IPS-18c (cell line): Measurements from ENCODE around the gene NUAK1.
A peak's percentile ranks its signal among the peaks of the same experiment; 100 is the strongest.

ENCODE experiments used
- H3K4me3 ChIP-seq: 2 replicates; pipeline ENCODE4 v1.7.0; 2013; ENCODE audit warnings: low read depth, mild to moderate bottlenecking, low read length, moderate library complexity; ENCODE audit not compliant: insufficient read depth
- H3K9me3 ChIP-seq: one replicate; pipeline ENCODE4 v1.6.1; 2013; ENCODE audit warnings: mild to moderate bottlenecking, low read length, moderate library complexity; ENCODE audit not compliant: control insufficient read depth, insufficient read depth

The NUAK1 gene

DNA sequence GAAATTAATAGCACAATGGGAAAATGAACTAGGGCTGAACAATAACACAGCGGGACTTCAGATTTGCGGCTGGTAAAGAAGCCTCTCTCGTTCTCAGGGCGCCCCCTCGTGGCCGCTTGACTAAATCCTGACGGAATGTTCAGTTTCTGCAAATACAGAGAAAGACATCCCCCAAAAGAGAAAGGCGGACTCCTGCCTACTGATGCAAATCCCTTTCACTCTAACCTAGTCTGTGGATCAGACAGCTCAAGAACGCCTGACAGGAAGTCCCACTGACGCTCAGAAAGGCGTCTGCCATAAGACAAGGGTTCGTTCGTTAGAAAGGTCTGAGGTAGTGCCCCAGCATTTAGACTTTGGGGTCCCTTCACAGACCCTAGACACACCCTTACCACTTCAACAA lies 2.5 kb downstream of the NUAK1 start:
- peak overlapping the region; percentile 31; the same call in 1 of the 2 replicates for H3K4me3 ChIP-seq

DNA sequence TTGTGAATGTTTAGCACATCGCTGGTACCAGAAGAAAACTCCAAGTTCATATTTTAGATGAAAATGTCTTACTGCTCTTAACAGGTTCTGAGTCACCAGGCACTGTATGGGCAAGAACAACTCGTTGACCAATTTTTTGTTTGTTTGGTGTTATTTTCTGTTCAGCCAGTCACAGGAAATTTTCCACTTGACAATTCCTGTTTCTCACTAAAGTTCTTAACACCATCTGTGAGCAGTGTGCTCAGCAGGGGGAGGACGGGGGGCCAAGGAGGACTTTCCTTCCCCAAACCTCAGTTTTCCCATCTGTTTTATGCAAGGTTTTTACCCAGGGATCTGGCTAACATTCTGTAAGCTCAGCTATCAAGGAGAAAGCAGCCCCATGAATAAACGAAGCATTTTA lies 3.0 kb downstream of the NUAK1 start:
- no peak overlapping the region for H3K4me3 ChIP-seq

More for the DNA sequence above, 2.5 kb downstream of the NUAK1 start:
- no peaks in the 10 kb centered on the region for H3K9me3 ChIP-seq

GRCh38 chr12:106135075-106135474 lies 3.7 kb downstream of the NUAK1 start:
- H3K9me3 ChIP-seq: no peaks in the 10 kb centered on the region

More for the DNA sequence above, 3.0 kb downstream of the NUAK1 start:
- H3K9me3 ChIP-seq: no peaks in the 10 kb centered on the region

GRCh38 chr12:106134294-106134949 lies 4.3 kb downstream of the NUAK1 start:
- H3K4me3 ChIP-seq: no peak overlapping the region
- H3K9me3 ChIP-seq: no peaks in the 10 kb centered on the region

More at GRCh38 chr12:106135075-106135474, 3.7 kb downstream of the NUAK1 start:
- H3K4me3 ChIP-seq: no peak overlapping the region

DNA sequence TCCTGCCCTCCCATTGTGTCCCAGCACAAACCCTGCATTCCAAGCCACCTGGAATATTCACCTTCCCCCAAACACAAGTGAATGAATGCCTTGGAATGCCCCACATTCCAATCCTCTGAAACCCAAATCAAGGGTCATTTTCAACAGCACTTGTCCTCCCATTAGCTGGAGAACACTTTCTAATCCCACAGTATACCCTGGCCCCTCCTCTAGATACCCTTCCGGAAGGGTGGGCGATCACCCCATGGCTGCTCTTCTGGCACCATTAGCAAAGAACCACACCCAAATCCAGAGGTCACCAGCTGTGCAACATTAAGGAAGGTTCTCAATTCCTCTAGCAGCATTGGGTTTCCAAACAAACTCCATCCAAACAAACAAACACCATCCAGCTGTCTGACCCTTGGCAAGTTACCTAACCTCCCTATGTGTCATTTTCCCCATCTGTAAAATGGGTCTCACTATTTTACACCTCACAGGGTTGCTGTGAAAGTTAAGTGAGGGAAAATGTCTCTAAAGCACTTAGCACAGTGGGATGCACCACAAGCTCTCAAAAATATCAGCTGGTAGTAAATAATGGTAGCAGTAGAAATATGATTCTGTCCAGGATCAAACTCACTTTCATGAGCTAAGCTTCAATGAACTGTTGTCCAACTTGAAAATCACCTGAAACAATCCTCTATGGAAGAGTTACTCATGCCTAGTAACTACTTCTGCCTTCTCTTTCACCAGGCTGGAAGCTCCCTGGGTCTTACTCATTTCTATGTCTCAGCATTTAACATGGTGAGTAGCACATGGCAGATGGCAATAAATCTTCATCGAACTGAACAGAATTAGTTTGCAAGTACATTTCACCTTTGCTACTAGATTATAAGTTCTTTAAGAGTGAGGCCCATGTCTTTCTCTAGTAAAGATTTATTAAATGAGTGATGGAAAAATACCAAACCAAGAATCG lies 5.3 kb downstream of the NUAK1 start:
- Histone ChIP-seq H3K4me3 (no peak overlapping the region), H3K9me3 (no peaks in the 10 kb centered on the region)

DNA sequence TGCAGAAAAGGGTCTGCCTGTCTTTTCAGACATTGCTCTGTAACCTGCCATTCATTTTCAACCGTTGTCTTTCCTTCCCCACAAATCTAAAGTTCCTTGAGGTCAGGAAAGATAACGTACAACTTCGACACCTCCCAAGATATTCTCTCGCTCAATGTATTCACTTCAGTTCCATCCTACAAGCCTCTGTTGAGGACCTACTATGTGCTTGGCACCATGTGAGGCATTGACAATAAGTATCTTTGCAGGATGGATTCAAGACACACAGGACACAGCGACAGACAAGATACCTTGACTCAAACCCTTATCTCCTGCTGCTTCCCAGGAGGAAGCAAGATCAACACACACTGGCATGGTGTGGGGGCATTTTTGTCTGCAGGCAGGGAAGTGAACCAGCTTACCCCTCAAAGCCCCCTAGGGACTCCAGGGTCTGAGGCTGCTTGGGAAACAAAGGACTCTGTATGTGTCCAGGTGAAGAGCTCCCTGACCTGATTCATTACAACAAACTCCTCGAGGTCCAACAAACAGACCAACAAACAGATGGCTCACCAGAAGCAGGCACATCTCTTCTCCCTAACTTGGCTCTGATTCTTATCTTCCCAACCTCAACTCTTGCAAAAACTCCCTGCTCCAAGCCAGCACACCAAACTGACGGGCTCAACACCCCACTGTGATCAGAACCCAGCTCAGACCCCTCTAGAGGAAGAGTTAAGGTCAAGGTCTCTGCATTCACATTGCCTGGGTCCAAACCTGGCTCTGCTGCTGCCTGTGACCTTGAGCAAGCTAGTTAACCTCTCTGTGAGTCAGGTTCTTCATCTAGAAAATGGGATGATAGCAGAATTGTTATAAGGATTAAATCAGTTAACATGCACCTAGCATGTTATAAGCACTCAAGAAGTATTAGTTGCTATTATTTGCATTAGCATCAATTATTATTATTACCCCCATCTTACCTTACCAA lies 6.3 kb downstream of the NUAK1 start:
- no peaks in the 10 kb centered on the region for H3K9me3 ChIP-seq
- H3K4me3 ChIP-seq: no peak overlapping the region

DNA sequence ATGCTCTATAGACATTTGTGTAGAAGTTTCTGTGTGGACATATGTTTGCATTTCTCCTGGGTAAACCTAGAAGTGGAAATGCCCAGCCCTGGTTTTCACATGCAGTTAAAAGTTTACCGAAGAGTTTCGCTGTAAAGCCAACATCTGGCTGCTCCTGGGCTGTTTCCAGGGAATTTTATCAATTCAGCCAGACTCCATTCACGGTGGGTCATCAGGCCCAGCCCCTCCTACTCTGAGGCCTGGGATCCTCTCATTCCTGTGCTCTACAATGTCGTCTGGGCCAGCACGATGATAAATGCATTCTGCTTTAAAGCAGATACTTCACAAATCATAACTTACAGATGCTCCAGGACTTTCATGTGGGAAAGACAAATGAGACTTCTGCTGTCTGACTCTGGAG lies 7.1 kb downstream of the NUAK1 start:
- H3K4me3 ChIP-seq: no peak overlapping the region
- no peaks in the 10 kb centered on the region for H3K9me3 ChIP-seq

DNA sequence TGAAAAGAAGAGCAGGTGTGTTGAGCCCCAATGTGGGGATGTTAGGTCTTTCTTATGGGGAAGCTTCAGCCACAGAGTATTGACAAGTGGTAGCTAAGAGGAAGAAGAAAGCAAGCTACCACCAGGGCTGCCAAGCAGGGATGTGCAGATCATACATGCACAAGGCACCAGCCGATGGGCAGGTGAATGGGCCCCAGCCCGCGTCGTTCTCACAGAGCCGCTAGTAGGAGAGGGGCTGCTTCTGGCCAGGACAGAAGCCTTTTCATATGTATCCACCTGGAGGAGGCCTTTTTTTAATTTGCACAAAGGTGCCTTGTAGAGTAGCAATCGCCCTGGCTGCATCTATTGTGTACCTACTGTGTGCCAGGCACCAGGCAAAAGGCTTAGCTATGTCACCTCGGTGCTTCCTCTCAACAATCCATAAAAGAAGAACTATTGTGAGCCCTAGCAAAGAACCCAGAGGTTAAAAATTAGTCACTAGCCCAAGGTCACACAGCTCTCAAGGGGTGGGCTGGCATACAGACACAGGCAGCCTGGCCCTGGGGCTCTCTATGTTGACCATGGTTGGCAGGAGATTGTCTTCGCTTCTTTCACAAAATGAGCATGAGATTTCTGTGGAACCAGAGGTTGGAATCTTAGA lies 8.2 kb downstream of the NUAK1 start:
- Histone ChIP-seq H3K4me3 (no peak overlapping the region), H3K9me3 (no peaks in the 10 kb centered on the region)

- Histone ChIP-seq H3K9me3 (no peaks in the 10 kb centered on the region), H3K4me3 (no peak overlapping the region)
Measured at GRCh38 chr12:106128585-106129328, 10.0 kb downstream of the NUAK1 start.

GRCh38 chr12:106127338-106128126 lies 11.2 kb downstream of the NUAK1 start:
- Histone ChIP-seq H3K4me3 (no peak overlapping the region), H3K9me3 (no peaks in the 10 kb centered on the region)

- H3K9me3 ChIP-seq: no peaks in the 10 kb centered on the region
- H3K4me3 ChIP-seq: no peak overlapping the region
Measured at GRCh38 chr12:106126441-106127337, 12.1 kb downstream of the NUAK1 start.

DNA sequence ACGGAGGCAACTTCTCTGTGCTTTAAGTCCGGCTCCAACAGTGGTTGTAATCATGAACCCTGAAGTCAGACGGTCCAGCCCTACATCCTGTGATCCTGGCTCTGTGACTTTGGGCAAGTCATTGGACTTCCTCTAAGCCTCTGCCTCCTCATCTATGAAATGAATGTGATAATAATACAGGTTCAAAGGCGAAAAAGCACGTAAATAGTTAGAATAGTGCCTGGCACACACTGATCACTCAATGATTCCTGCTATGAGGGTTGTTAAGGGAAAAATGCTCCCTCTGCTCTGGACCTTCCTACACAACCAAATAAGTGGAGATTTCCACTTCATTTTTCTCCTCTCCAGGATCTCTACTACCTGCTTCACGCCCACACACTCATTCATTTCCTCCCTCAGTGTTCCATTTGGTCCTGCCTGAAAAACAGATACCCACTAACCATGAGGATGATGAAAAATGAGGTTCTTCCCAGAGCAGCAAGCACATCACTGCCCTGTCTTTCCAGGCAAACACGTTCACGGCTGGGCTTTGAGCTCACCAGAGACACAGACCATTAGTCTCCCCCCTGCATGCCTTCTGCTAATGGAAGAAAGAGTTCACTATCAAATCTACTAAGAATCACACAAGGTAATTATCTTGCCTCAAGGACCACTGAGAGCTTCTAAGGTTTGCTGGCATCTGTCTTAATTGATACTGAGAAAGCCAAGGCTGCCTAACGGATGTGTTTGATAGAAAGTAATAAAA lies 13.2 kb downstream of the NUAK1 start:
- H3K9me3 ChIP-seq: no peaks in the 10 kb centered on the region
- no peak overlapping the region for H3K4me3 ChIP-seq

DNA sequence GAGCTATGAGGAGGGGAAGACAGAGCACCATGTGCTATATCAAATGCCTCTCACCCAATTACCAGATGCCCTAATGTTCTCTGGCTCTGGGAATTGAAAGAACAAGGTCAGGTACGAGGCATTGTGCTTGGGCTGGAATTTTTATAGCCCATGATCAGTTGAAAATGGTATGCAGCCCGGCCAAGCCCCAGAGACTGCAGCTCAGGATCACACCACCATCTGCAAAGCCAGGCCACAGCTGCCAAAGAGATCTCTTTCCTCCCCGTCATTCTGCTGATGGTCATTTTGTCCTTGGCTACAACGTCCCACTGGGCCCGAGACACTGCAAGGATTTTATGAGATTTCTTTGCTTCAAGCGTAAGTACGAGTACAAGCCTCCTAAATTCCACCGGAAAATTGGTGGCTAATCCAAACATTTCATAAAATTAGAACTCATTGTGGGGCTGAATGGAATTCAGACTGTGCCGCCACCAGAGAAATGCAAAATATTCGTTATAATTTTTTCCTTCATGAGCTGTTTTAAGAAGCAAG lies 15.1 kb downstream of the NUAK1 start:
- Histone ChIP-seq H3K9me3 (no peaks in the 10 kb centered on the region), H3K4me3 (no peak overlapping the region)

GRCh38 chr12:106123110-106123509 lies 15.6 kb downstream of the NUAK1 start:
- no peaks in the 10 kb centered on the region for H3K9me3 ChIP-seq
- H3K4me3 ChIP-seq: no peak overlapping the region
